H1 (cell line): ENCODE data around the gene EPG5.

Experiments used
- CHD2 ChIP-seq: IDR thresholded peaks from 2 replicates; pipeline ENCODE4 v1.6.1; 2012; ENCODE audit warnings: low read length, improper control_type of control experiment
- CREB1 ChIP-seq: IDR thresholded peaks from 2 replicates; pipeline ENCODE4 v1.6.1; 2012; ENCODE audit warnings: inconsistent platforms
- CTCF ChIP-seq, 3 experiments: IDR thresholded peaks; 1 replicate in 2 of 3; 2 replicates in 1 of 3; pipeline versions ENCODE4 v1.5.1 to v1.6.1; 2011; ENCODE audit warnings: low read length in 3 of 3, mild to moderate bottlenecking in 3 of 3, inconsistent platforms in 2 of 3, low read depth in 1 of 3, moderate library complexity in 1 of 3; ENCODE audit not compliant: insufficient read depth in 1 of 3; ENCODE audit errors: control extremely low read depth in 1 of 3
- EP300 ChIP-seq, 2 experiments: IDR thresholded peaks; 1 replicate in 1 of 2; 2 replicates in 1 of 2; pipeline ENCODE4 v1.6.1; 2011 to 2012; ENCODE audit warnings: low read depth in 2 of 2, low read length in 2 of 2, mild to moderate bottlenecking in 2 of 2, borderline replicate concordance in 1 of 2, inconsistent platforms in 1 of 2, moderate library complexity in 1 of 2
- JUND ChIP-seq: IDR thresholded peaks from 2 replicates; pipeline ENCODE4 v1.6.1; 2011; ENCODE audit warnings: mild to moderate bottlenecking, improper control_type of control experiment, low read length
- MAX ChIP-seq: IDR thresholded peaks from 2 replicates; pipeline ENCODE4 v1.6.1; 2012; ENCODE audit warnings: inconsistent platforms
- POLR2A ChIP-seq, 2 experiments: IDR thresholded peaks; 1 replicate in 1 of 2; 2 replicates in 1 of 2; pipeline ENCODE4 v1.6.1; 2011; ENCODE audit warnings: low read depth in 2 of 2, low read length in 2 of 2, mild to moderate bottlenecking in 2 of 2; ENCODE audit errors: control extremely low read depth in 1 of 2
- POLR2AphosphoS5 ChIP-seq: IDR thresholded peaks from 2 replicates; pipeline ENCODE4 v1.6.1; 2011; ENCODE audit warnings: low read depth, low read length
- RFX5 ChIP-seq: IDR thresholded peaks from 2 replicates; pipeline ENCODE4 v1.6.1; 2011; ENCODE audit warnings: low read depth, low read length, improper control_type of control experiment, borderline replicate concordance

GRCh38 chr18:45889419-45890064 lies 77.6 kb downstream of the EPG5 start:
- TF ChIP-seq POLR2A (IDR thresholded peaks at IDR 0.05; ENCODE audit: control extremely low read depth in 1 of 2, low read depth in 2 of 2, low read length in 2 of 2) (no peak), RFX5 (no peak), MAX (no peak), POLR2AphosphoS5 (no peak), EP300 (IDR thresholded peaks at IDR 0.05; ENCODE audit: borderline replicate concordance in 1 of 2, low read depth in 2 of 2, low read length in 2 of 2) (no peak), CTCF (IDR thresholded peaks at IDR 0.05; ENCODE audit: control extremely low read depth in 1 of 3, insufficient read depth in 1 of 3, low read depth in 1 of 3, low read length in 3 of 3) (no peak), JUND (no peak), CREB1 (no peak), CHD2 (no peak)
